Body of pancreas (tissue), 4 donors: Measurements from ENCODE around the gene KRTAP5-3.

ENCODE experiments used
- CTCF ChIP-seq, 7 experiments: fragments of 450-650 bp in 4 of 7; fragments of 200-600 bp in 3 of 7; sonication (generic) in 3 of 7; IDR thresholded peaks; one replicate each; pipeline ENCODE4 v1.5.1; 2016 to 2019; ENCODE audit warnings: antibody characterized with exemption in 7 of 7
- POLR2A ChIP-seq, 3 donors: fragments of 450-650 bp; IDR thresholded peaks; one replicate each; pipeline ENCODE4 v1.6.1; 2016; ENCODE audit warnings: antibody characterized with exemption in 3 of 3, mild to moderate bottlenecking in 2 of 3

- TF ChIP-seq CTCF (IDR thresholded peaks at IDR 0.05) (no peak), POLR2A (IDR thresholded peaks at IDR 0.05) (no peak)
These were observed 39.8 kb upstream of the KRTAP5-3 start for GRCh38 chr11:1647901-1648652.
